WTC11 (cell line): ENCODE measurements around the gene KCTD2. TPM values are rescaled to one million over a fixed set of nuclear protein-coding genes. Genes with fewer than 3 reads are reported as not detected.

Experiments used
- ATF1 ChIP-seq: sonication (generic); formaldehyde crosslinking; IDR thresholded peaks from 2 replicates; pipeline ENCODE4 v1.8.1; 2023; ENCODE audit warnings: mild to moderate bottlenecking, moderate library complexity, missing genetic modification reagents
- ATF2 ChIP-seq: sonication (generic); formaldehyde crosslinking; IDR thresholded peaks from 2 replicates; pipeline ENCODE4 v1.8.1; 2022; ENCODE audit warnings: low read depth, missing genetic modification reagents, borderline replicate concordance
- CREB1 ChIP-seq: sonication (generic); formaldehyde crosslinking; IDR thresholded peaks from 2 replicates; pipeline ENCODE4 v1.8.0; 2023; ENCODE audit warnings: mild to moderate bottlenecking, missing genetic modification reagents
- CREM ChIP-seq: sonication (generic); formaldehyde crosslinking; IDR thresholded peaks from 2 replicates; pipeline ENCODE4 v1.8.1; 2022; ENCODE audit warnings: mild to moderate bottlenecking, missing genetic modification reagents, moderate library complexity
- E2F5 ChIP-seq: sonication (generic); formaldehyde crosslinking; IDR thresholded peaks from 2 replicates; pipeline ENCODE4 v1.8.1; 2022; ENCODE audit warnings: mild to moderate bottlenecking, moderate library complexity, missing genetic modification reagents
- ESRRA ChIP-seq: sonication (generic); formaldehyde crosslinking; IDR thresholded peaks from 2 replicates; pipeline ENCODE4 v1.8.1; 2022; ENCODE audit warnings: mild to moderate bottlenecking, missing genetic modification reagents, borderline replicate concordance
- FOXP1 ChIP-seq: sonication (generic); formaldehyde crosslinking; IDR thresholded peaks from 2 replicates; pipeline ENCODE4 v1.8.0; 2022; ENCODE audit warnings: missing genetic modification reagents, mild to moderate bottlenecking, moderate library complexity, borderline replicate concordance
- HMGA2 ChIP-seq: fragments of 250-450 bp; sonication (Bioruptor Pico); IDR thresholded peaks from 2 replicates; pipeline ENCODE4 v1.4.0; 2021; ENCODE audit warnings: mild to moderate bottlenecking, moderate library complexity
- NR1H2 ChIP-seq: sonication (generic); formaldehyde crosslinking; IDR thresholded peaks from 2 replicates; pipeline ENCODE4 v1.9.0; 2021; ENCODE audit warnings: mild to moderate bottlenecking, moderate library complexity, missing genetic modification reagents
- RELA ChIP-seq: sonication (generic); formaldehyde crosslinking; IDR thresholded peaks from 2 replicates; pipeline ENCODE4 v1.8.1; 2022; ENCODE audit warnings: missing genetic modification reagents, mild to moderate bottlenecking, borderline replicate concordance
- SMAD3 ChIP-seq: sonication (generic); formaldehyde crosslinking; IDR thresholded peaks from 2 replicates; pipeline ENCODE4 v1.8.0; 2022; ENCODE audit warnings: missing genetic modification reagents, mild to moderate bottlenecking, borderline replicate concordance
- SP1 ChIP-seq: sonication (generic); formaldehyde crosslinking; conservative IDR thresholded peaks from 2 replicates; pipeline ENCODE4 v1.8.1; 2022; ENCODE audit warnings: missing genetic modification reagents
- TEAD1 ChIP-seq: sonication (generic); formaldehyde crosslinking; IDR thresholded peaks from 2 replicates; pipeline ENCODE4 v1.8.0; 2022; ENCODE audit warnings: mild to moderate bottlenecking, missing genetic modification reagents
- ZNF219 ChIP-seq: sonication (generic); formaldehyde crosslinking; IDR thresholded peaks from 2 replicates; pipeline ENCODE4 v1.8.0; 2023; ENCODE audit warnings: missing genetic modification reagents, mild to moderate bottlenecking, borderline replicate concordance
- ZNF263 ChIP-seq: sonication (generic); formaldehyde crosslinking; IDR thresholded peaks from 2 replicates; pipeline ENCODE4 v1.8.1; 2022; ENCODE audit warnings: low read depth, mild to moderate bottlenecking, moderate library complexity, missing genetic modification reagents
- ZNF317 ChIP-seq: sonication (generic); formaldehyde crosslinking; IDR thresholded peaks from 2 replicates; pipeline ENCODE4 v1.8.1; 2023; ENCODE audit warnings: low read depth, mild to moderate bottlenecking, moderate library complexity, missing genetic modification reagents, borderline replicate concordance
- ZNF532 ChIP-seq: fragments of 250-450 bp; sonication (Bioruptor Pico); IDR thresholded peaks from 2 replicates; pipeline ENCODE4 v1.9.0; 2021; ENCODE audit warnings: mild to moderate bottlenecking, borderline replicate concordance
- total RNA-seq: library from RNA; stranded (reverse); gene quantifications from 3 replicates; pipeline ENCODE4 v1.2.3, GENCODE V29; 2021
- TF ChIP-seq, protein P1 (sequence below): sonication (generic); formaldehyde crosslinking; IDR thresholded peaks from 2 replicates; pipeline ENCODE4 v1.8.1; 2023; ENCODE audit warnings: mild to moderate bottlenecking, missing genetic modification reagents, borderline replicate concordance
- TF ChIP-seq, protein P2 (sequence below): sonication (generic); formaldehyde crosslinking; IDR thresholded peaks from 2 replicates; pipeline ENCODE4 v1.8.0; 2023; ENCODE audit warnings: mild to moderate bottlenecking, missing genetic modification reagents
- TF ChIP-seq, protein P3 (sequence below): sonication (generic); formaldehyde crosslinking; IDR thresholded peaks from 2 replicates; pipeline ENCODE4 v1.8.0; 2022; ENCODE audit warnings: missing genetic modification reagents

Gene KCTD2
- total RNA-seq, 1 experiment from 2014 or later, result 31.3 TPM

DNA sequence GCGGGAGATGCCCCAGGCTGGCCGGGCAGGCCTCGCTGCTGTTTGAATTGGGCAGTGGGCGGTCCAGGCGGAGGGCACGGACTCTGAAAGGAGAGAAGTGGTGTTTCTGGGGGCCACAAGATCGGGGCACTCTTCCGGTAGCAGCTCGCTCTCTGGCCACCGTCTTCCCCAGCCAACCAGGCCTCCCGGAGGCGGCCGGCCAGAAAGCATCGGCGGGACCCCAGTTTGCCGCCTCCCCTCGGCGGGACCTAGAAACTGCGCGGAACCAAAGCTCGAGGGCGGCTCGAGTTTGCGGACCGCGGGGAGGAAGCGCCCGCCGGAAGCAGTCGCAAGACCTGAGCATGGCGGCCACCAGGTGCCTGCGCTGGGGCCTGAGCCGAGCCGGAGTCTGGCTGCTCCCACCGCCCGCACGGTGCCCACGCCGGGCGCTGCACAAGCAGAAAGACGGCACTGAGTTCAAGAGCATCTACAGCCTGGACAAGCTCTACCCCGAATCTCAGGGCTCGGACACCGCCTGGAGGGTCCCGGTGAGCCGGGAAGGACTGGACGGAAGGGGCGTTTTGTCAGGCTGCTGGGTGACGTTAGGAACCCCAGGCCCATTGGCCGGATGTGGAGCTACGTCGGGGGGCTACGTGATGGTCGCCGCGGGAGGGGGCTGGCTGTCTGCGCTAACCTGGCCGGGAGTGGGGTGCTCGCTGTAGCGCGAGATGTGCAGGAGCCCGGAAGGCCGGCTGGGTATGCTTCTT, 34.5 kb upstream of the KCTD2 start, which contains the start of gene MRPL58 (continued):
- peak; percentile 3; the same call in 1 of the 2 replicates for TF ChIP-seq ATF2
- peak; percentile 82 for TF ChIP-seq TEAD1 (CRISPR knock-in tag)
- TF ChIP-seq RELA, result peak; percentile 73
- TF ChIP-seq CREB1 (CRISPR knock-in tag), result 0 out of 2 replicates have a peak, but pooled peaks have one; percentile 54
- TF ChIP-seq SP1, result peak; percentile 91
- TF ChIP-seq, protein P1, sequence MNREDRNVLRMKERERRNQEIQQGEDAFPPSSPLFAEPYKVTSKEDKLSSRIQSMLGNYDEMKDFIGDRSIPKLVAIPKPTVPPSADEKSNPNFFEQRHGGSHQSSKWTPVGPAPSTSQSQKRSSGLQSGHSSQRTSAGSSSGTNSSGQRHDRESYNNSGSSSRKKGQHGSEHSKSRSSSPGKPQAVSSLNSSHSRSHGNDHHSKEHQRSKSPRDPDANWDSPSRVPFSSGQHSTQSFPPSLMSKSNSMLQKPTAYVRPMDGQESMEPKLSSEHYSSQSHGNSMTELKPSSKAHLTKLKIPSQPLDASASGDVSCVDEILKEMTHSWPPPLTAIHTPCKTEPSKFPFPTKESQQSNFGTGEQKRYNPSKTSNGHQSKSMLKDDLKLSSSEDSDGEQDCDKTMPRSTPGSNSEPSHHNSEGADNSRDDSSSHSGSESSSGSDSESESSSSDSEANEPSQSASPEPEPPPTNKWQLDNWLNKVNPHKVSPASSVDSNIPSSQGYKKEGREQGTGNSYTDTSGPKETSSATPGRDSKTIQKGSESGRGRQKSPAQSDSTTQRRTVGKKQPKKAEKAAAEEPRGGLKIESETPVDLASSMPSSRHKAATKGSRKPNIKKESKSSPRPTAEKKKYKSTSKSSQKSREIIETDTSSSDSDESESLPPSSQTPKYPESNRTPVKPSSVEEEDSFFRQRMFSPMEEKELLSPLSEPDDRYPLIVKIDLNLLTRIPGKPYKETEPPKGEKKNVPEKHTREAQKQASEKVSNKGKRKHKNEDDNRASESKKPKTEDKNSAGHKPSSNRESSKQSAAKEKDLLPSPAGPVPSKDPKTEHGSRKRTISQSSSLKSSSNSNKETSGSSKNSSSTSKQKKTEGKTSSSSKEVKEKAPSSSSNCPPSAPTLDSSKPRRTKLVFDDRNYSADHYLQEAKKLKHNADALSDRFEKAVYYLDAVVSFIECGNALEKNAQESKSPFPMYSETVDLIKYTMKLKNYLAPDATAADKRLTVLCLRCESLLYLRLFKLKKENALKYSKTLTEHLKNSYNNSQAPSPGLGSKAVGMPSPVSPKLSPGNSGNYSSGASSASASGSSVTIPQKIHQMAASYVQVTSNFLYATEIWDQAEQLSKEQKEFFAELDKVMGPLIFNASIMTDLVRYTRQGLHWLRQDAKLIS (CRISPR knock-in tag), result 0 out of 2 replicates have a peak, but pooled peaks have one; percentile 73
- TF ChIP-seq SMAD3, result peak; percentile 85; the same call in 1 of the 2 replicates
- TF ChIP-seq CREM (CRISPR knock-in tag), result peak; percentile 83; the same call in 1 of the 2 replicates
- TF ChIP-seq, protein P2, sequence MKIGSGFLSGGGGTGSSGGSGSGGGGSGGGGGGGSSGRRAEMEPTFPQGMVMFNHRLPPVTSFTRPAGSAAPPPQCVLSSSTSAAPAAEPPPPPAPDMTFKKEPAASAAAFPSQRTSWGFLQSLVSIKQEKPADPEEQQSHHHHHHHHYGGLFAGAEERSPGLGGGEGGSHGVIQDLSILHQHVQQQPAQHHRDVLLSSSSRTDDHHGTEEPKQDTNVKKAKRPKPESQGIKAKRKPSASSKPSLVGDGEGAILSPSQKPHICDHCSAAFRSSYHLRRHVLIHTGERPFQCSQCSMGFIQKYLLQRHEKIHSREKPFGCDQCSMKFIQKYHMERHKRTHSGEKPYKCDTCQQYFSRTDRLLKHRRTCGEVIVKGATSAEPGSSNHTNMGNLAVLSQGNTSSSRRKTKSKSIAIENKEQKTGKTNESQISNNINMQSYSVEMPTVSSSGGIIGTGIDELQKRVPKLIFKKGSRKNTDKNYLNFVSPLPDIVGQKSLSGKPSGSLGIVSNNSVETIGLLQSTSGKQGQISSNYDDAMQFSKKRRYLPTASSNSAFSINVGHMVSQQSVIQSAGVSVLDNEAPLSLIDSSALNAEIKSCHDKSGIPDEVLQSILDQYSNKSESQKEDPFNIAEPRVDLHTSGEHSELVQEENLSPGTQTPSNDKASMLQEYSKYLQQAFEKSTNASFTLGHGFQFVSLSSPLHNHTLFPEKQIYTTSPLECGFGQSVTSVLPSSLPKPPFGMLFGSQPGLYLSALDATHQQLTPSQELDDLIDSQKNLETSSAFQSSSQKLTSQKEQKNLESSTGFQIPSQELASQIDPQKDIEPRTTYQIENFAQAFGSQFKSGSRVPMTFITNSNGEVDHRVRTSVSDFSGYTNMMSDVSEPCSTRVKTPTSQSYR (CRISPR knock-in tag), result no peak; the same call in none of the 2 replicates
- TF ChIP-seq ATF1, result no peak
- no peak for TF ChIP-seq HMGA2 (CRISPR knock-in tag)
- no peak for TF ChIP-seq ZNF532 (CRISPR knock-in tag)
- TF ChIP-seq NR1H2, result no peak
- peak; percentile 28; the same call in 1 of the 2 replicates for TF ChIP-seq FOXP1
- TF ChIP-seq ZNF263 (CRISPR knock-in tag), result no peak
- TF ChIP-seq, protein P3, sequence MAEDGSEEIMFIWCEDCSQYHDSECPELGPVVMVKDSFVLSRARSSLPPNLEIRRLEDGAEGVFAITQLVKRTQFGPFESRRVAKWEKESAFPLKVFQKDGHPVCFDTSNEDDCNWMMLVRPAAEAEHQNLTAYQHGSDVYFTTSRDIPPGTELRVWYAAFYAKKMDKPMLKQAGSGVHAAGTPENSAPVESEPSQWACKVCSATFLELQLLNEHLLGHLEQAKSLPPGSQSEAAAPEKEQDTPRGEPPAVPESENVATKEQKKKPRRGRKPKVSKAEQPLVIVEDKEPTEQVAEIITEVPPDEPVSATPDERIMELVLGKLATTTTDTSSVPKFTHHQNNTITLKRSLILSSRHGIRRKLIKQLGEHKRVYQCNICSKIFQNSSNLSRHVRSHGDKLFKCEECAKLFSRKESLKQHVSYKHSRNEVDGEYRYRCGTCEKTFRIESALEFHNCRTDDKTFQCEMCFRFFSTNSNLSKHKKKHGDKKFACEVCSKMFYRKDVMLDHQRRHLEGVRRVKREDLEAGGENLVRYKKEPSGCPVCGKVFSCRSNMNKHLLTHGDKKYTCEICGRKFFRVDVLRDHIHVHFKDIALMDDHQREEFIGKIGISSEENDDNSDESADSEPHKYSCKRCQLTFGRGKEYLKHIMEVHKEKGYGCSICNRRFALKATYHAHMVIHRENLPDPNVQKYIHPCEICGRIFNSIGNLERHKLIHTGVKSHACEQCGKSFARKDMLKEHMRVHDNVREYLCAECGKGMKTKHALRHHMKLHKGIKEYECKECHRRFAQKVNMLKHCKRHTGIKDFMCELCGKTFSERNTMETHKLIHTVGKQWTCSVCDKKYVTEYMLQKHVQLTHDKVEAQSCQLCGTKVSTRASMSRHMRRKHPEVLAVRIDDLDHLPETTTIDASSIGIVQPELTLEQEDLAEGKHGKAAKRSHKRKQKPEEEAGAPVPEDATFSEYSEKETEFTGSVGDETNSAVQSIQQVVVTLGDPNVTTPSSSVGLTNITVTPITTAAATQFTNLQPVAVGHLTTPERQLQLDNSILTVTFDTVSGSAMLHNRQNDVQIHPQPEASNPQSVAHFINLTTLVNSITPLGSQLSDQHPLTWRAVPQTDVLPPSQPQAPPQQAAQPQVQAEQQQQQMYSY, result peak; percentile 11; the same call in 1 of the 2 replicates
- TF ChIP-seq ESRRA (CRISPR knock-in tag), result peak; percentile 92
- TF ChIP-seq ZNF219, result no peak; the same call in 1 of the 2 replicates
- TF ChIP-seq E2F5, result peak; percentile 78
- TF ChIP-seq ZNF317 (CRISPR knock-in tag), result 0 out of 2 replicates have a peak, but pooled peaks have one; percentile 33
